K562 (cell line): ENCODE data around the gene OR5L1.

Experiments
- KAT8 ChIP-seq: fragments of 450-650 bp; IDR thresholded peaks from 2 replicates; pipeline ENCODE4 v1.6.1; 2016; ENCODE audit warnings: low read depth, mild to moderate bottlenecking
- MAZ ChIP-seq, 2 experiments: fragments of 450-650 bp in 1 of 2; sonication (generic) in 1 of 2; formaldehyde crosslinking; IDR thresholded peaks in 1 of 2; conservative IDR thresholded peaks in 1 of 2; 2 replicates each; pipeline versions ENCODE4 v1.4.0 to v1.5.0; 2020; ENCODE audit warnings: mild to moderate bottlenecking in 1 of 2, missing genetic modification reagents in 1 of 2
- POLR2A ChIP-seq: fragments of 450-650 bp; conservative IDR thresholded peaks from 2 replicates; pipeline ENCODE4 v1.6.1; 2016
- TARDBP ChIP-seq: fragments of 450-650 bp; IDR thresholded peaks from 2 replicates; pipeline ENCODE4 v1.6.1; 2016
- U2AF1 ChIP-seq: fragments of 200-400 bp; formaldehyde crosslinking; optimal IDR thresholded peaks from 2 replicates; pipeline ENCODE3; 2017; ENCODE audit warnings: mild to moderate bottlenecking, low read depth, low read length, moderate library complexity
- TF ChIP-seq, protein P1 (sequence below), 3 experiments: IDR thresholded peaks in 2 of 3; conservative IDR thresholded peaks in 1 of 3; 2 replicates each; pipeline ENCODE4 v1.5.1; 2011 to 2012; ENCODE audit warnings: low read length in 3 of 3, mild to moderate bottlenecking in 3 of 3, control low read depth in 2 of 3, improper control_type of control experiment in 1 of 3, inconsistent platforms in 1 of 3, low read depth in 1 of 3, mixed read lengths in 1 of 3, moderate library complexity in 1 of 3; ENCODE audit not compliant: insufficient read depth in 2 of 3

DNA sequence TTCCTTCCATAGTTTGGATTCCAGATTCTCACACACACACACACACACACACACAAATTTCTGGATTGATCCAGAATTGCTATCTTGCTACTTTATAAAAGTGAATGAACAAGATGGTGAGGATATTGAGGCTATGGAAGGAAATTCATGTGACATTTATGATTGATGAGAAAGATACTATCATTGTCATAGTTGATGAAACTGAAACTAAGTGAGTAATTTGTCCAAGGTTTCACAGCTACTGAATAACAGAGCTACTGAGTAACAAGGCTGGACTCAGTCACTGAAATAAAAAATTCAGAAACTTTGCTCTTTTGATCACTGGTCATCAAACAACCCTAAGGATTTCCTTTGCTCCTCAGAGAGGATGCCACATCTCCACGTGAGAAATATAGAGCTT, 43.5 kb downstream of the OR5L1 start:
- TF ChIP-seq KAT8 (no peak), U2AF1 (no peak), TARDBP (no peak), MAZ (CRISPR knock-in tag; conservative IDR thresholded peaks at IDR 0.05 in 1 of 2, IDR thresholded peaks at IDR 0.05 in 1 of 2) (no peak), POLR2A (no peak)
- TF ChIP-seq, protein P1, sequence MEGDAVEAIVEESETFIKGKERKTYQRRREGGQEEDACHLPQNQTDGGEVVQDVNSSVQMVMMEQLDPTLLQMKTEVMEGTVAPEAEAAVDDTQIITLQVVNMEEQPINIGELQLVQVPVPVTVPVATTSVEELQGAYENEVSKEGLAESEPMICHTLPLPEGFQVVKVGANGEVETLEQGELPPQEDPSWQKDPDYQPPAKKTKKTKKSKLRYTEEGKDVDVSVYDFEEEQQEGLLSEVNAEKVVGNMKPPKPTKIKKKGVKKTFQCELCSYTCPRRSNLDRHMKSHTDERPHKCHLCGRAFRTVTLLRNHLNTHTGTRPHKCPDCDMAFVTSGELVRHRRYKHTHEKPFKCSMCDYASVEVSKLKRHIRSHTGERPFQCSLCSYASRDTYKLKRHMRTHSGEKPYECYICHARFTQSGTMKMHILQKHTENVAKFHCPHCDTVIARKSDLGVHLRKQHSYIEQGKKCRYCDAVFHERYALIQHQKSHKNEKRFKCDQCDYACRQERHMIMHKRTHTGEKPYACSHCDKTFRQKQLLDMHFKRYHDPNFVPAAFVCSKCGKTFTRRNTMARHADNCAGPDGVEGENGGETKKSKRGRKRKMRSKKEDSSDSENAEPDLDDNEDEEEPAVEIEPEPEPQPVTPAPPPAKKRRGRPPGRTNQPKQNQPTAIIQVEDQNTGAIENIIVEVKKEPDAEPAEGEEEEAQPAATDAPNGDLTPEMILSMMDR (IDR thresholded peaks at IDR 0.05 in 2 of 3, conservative IDR thresholded peaks at IDR 0.05 in 1 of 3; ENCODE audit: insufficient read depth in 2 of 3, low read depth in 1 of 3, low read length in 3 of 3), result no peak
